ENCODE results near the gene CABP7. TPM values are rescaled to one million over a fixed set of nuclear protein-coding genes. Genes with fewer than 3 reads are reported as not detected.

Gene CABP7
- total RNA-seq, 2 donors from 2014 or later, result 0.14 TPM; not detected in 1

GRCh38 chr22:29705651-29706050, 14.2 kb upstream of the CABP7 start:
- no peak for TF ChIP-seq CTCF (IDR thresholded peaks at IDR 0.05)
- no peak for DNase-seq (ENCODE audit: low spot score)
- no peaks in the 10 kb centered on the region for H3K36me3 ChIP-seq
- H3K27ac ChIP-seq, result no peak overlapping the region
- peaks cover 0 to 14% of the 10 kb centered on the region in 2 donors for H3K4me1 ChIP-seq (ENCODE audit: control insufficient read depth in 1 of 2, low read depth in 2 of 2)
- no peak for ATAC-seq (ENCODE audit: insufficient number of reproducible peaks, low FRiP score, low read depth)
- no peak overlapping the region for H3K4me3 ChIP-seq
- no peaks in the 10 kb centered on the region for H3K9me3 ChIP-seq
- no peaks in the 10 kb centered on the region for H3K27me3 ChIP-seq (replicated peaks; ENCODE audit: insufficient read depth)

- H3K27me3 ChIP-seq (replicated peaks; ENCODE audit: insufficient read depth), result no peaks in the 10 kb centered on the region
- no peak for TF ChIP-seq CTCF (IDR thresholded peaks at IDR 0.05)
Measured at GRCh38 chr22:29706486-29706885, 13.3 kb upstream of the CABP7 start.

GRCh38 chr22:29707010-29707409, 12.8 kb upstream of the CABP7 start:
- no peaks in the 10 kb centered on the region for H3K36me3 ChIP-seq
- H3K4me1 ChIP-seq (ENCODE audit: control insufficient read depth in 1 of 2, low read depth in 2 of 2), result peaks cover 0 to 14% of the 10 kb centered on the region in 2 donors
- no peaks in the 10 kb centered on the region for H3K27me3 ChIP-seq (replicated peaks; ENCODE audit: insufficient read depth)
- ATAC-seq (ENCODE audit: insufficient number of reproducible peaks, low FRiP score, low read depth) (no peak), DNase-seq (ENCODE audit: low spot score) (no peak)
- H3K27ac ChIP-seq, result no peak overlapping the region
- H3K4me3 ChIP-seq, result no peak overlapping the region
- no peak for TF ChIP-seq CTCF (IDR thresholded peaks at IDR 0.05)
- no peaks in the 10 kb centered on the region for H3K9me3 ChIP-seq

More at GRCh38 chr22:29706486-29706885, 13.3 kb upstream of the CABP7 start:
- ATAC-seq (ENCODE audit: insufficient number of reproducible peaks, low FRiP score, low read depth), result no peak
- Histone ChIP-seq H3K36me3 (no peaks in the 10 kb centered on the region), H3K4me1 (ENCODE audit: control insufficient read depth in 1 of 2, low read depth in 2 of 2) (peaks cover 0 to 14% of the 10 kb centered on the region in 2 donors), H3K4me3 (no peak overlapping the region), H3K27ac (no peak overlapping the region), H3K9me3 (no peaks in the 10 kb centered on the region)
- DNase-seq (ENCODE audit: low spot score), result no peak

GRCh38 chr22:29707471-29707870, 12.3 kb upstream of the CABP7 start:
- Histone ChIP-seq H3K4me1 (ENCODE audit: control insufficient read depth in 1 of 2, low read depth in 2 of 2) (peaks cover 0 to 10% of the 10 kb centered on the region in 2 donors), H3K27ac (no peak overlapping the region), H3K36me3 (no peaks in the 10 kb centered on the region), H3K4me3 (no peak overlapping the region), H3K9me3 (no peaks in the 10 kb centered on the region), H3K27me3 (replicated peaks; ENCODE audit: insufficient read depth) (no peaks in the 10 kb centered on the region)
- ATAC-seq (ENCODE audit: insufficient number of reproducible peaks, low FRiP score, low read depth), result no peak
- no peak for TF ChIP-seq CTCF (IDR thresholded peaks at IDR 0.05)
- DNase-seq (ENCODE audit: low spot score), result no peak

- Histone ChIP-seq H3K4me1 (ENCODE audit: control insufficient read depth in 1 of 2, low read depth in 2 of 2) (no peaks in the 10 kb centered on the region), H3K36me3 (no peaks in the 10 kb centered on the region), H3K4me3 (no peak overlapping the region), H3K9me3 (no peaks in the 10 kb centered on the region), H3K27me3 (replicated peaks; ENCODE audit: insufficient read depth) (no peaks in the 10 kb centered on the region), H3K27ac (no peak overlapping the region)
- TF ChIP-seq CTCF (IDR thresholded peaks at IDR 0.05), result no peak
- ATAC-seq (ENCODE audit: insufficient number of reproducible peaks, low FRiP score, low read depth) (no peak), DNase-seq (ENCODE audit: low spot score) (no peak)
Measured at GRCh38 chr22:29710193-29710592, 9.6 kb upstream of the CABP7 start.

Measured in thoracic aorta (tissue), 2 donors.